ENCODE measurements around the gene PATE3.

DNA sequence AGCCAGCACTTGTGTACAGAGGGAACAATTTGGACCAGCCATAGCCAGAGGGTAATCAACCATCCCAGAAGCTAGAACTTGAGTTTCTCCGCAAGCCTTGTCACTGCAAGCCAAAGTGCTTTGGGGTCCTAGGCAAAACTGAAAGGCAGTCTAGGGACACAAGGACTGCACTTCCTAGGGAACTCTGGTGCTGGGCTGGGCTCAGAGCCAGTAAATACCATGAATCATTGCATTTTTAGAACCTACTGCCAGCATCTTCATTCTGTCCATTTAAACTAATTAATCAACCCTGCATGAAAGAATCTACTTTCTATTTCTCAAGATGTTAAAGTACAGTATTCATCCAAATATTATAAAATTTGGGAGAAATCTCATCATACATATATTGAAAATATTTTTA lies 20.0 kb downstream of the PATE3 start:
- TF ChIP-seq EP300 (IDR thresholded peaks at IDR 0.05): no peak
- TF ChIP-seq, protein P1, sequence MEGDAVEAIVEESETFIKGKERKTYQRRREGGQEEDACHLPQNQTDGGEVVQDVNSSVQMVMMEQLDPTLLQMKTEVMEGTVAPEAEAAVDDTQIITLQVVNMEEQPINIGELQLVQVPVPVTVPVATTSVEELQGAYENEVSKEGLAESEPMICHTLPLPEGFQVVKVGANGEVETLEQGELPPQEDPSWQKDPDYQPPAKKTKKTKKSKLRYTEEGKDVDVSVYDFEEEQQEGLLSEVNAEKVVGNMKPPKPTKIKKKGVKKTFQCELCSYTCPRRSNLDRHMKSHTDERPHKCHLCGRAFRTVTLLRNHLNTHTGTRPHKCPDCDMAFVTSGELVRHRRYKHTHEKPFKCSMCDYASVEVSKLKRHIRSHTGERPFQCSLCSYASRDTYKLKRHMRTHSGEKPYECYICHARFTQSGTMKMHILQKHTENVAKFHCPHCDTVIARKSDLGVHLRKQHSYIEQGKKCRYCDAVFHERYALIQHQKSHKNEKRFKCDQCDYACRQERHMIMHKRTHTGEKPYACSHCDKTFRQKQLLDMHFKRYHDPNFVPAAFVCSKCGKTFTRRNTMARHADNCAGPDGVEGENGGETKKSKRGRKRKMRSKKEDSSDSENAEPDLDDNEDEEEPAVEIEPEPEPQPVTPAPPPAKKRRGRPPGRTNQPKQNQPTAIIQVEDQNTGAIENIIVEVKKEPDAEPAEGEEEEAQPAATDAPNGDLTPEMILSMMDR (IDR thresholded peaks at IDR 0.05): no peak
